Small intestine (tissue), 7 donors: Measurements from ENCODE around the gene ZNF892. TPM values are rescaled to one million over a fixed set of nuclear protein-coding genes. Genes with fewer than 3 reads are reported as not detected.
"Not testable (repeated sequence)": the region's sequence is repeated elsewhere in the genome, so short reads cannot be mapped to it uniquely, and the experiment has no call there.

Source experiments
- DNase-seq, 2 donors: peaks; one replicate each; pipeline versions ENCODE4 v3.0.0 to v3.0.0-alpha.2; 2013
- FAIRE-seq: peaks from 2 replicates; lab custom pipeline; 2012; peaks lifted over from hg19 to GRCh38; lab: Jason Lieb, UNC
- H3K27ac ChIP-seq, 3 donors: one replicate each; pipeline ENCODE4 v1.5.1; 2013; ENCODE audit warnings: low read length in 2 of 3, mild to moderate bottlenecking in 2 of 3, control low read depth in 1 of 3, inconsistent platforms in 1 of 3, low read depth in 1 of 3, moderate library complexity in 1 of 3
- H3K27me3 ChIP-seq, 3 donors: one replicate each; pipeline ENCODE4 v1.6.1; 2013; ENCODE audit warnings: low read length in 3 of 3, inconsistent platforms in 1 of 3; ENCODE audit not compliant: control insufficient read depth in 3 of 3, insufficient read depth in 3 of 3
- H3K36me3 ChIP-seq, 3 donors: one replicate each; pipeline ENCODE4 v1.6.1; 2013; ENCODE audit warnings: low read length in 3 of 3, inconsistent platforms in 1 of 3, low read depth in 1 of 3, mild to moderate bottlenecking in 1 of 3, moderate library complexity in 1 of 3; ENCODE audit not compliant: control insufficient read depth in 3 of 3, insufficient read depth in 2 of 3
- H3K4me1 ChIP-seq, 3 donors: one replicate each; pipeline ENCODE4 v1.6.1; 2013; ENCODE audit warnings: low read length in 2 of 3, inconsistent platforms in 1 of 3, low read depth in 1 of 3, mild to moderate bottlenecking in 1 of 3, moderate library complexity in 1 of 3; ENCODE audit not compliant: control insufficient read depth in 3 of 3, insufficient read depth in 2 of 3
- H3K4me3 ChIP-seq, 3 donors: one replicate each; pipeline ENCODE4 v1.5.1; 2013; ENCODE audit warnings: low read length in 3 of 3, control low read depth in 1 of 3, inconsistent platforms in 1 of 3, low read depth in 1 of 3, mild to moderate bottlenecking in 1 of 3, moderate library complexity in 1 of 3
- H3K9me3 ChIP-seq, 2 donors: one replicate each; pipeline ENCODE4 v1.6.1; 2013; ENCODE audit warnings: low read depth in 1 of 2, low read length in 1 of 2; ENCODE audit not compliant: control insufficient read depth in 2 of 2, insufficient read depth in 1 of 2
- WGBS, 3 donors: extraction: QIAGEN DNeasy Blood & Tissue Kit; methylation state at CpG; one replicate each; pipeline ENCODE4 v1.1.7; 2013; 5-methylcytosine and 5-hydroxymethylcytosine counted together
- polyA plus RNA-seq, 4 donors: library from polyadenylated mRNA; stranded (reverse) in 3 of 4; unstranded in 1 of 4; fragments of 200-250 nt in 3 of 4; fragments of 120-200 nt in 1 of 4; gene quantifications; one replicate each; pipeline versions ENCODE4 v1.2.1 to v1.2.3, GENCODE V29; 2013
- donor health status: healthy with polysubstance abuse.
- donor health status: control.
- donor health status: control.
- donor health status: Bipolar disorder and iron deficiency.
- donor health status: healthy.

Gene ZNF892
- polyA plus RNA-seq, 4 donors: 0.66 to 1.2 TPM; not detected in 2

DNA sequence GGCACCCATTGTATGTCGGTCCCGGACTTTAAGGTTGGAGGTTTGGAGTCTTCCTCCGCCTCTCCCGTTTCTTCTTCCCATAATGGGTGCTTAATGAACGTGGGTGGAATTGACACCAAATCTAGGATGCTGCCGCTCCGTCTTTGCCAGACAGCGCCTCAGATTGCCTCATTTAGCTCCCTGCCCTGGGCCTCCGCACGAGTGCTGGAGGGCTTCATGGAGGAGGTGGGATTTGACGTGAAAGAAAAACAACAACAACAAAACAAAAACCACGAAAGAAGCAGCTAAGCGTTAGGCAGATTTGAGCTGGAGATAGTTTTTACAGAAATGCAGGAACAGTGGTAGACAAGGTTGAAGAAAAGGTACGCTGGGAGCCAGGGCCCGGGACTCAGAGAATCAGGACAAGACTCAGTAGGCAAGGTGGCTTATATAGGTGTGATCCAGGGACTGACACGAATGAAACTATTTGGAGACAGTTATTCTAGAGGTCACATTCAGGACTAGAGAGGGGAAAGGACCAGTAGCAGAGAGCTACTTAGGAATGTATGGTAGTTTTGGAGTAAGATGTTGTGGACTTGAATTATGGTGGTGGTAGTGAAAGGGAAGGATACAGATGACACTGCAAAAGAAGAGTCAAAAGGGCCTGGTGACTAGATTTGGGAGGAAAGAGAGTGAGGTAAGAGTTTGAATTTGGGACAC lies 41.1 kb upstream of the ZNF892 start:
- WGBS, 3 donors: 4 to 8% (median 6%) methylated on average over 16 of the region's 16 CpGs
- peaks cover 0 to 8% (median 6%) of the 10 kb centered on the region in 3 donors for H3K4me1 ChIP-seq
- peak overlapping the region in 2 of 3 donors; percentile 58 to 94 for H3K27ac ChIP-seq
- H3K9me3 ChIP-seq: no peaks in the 10 kb centered on the region
- FAIRE-seq (no peak), DNase-seq (no peak)
- H3K27me3 ChIP-seq: no peaks in the 10 kb centered on the region
- peak overlapping the region; percentile 20 to 85 (median 78) for H3K4me3 ChIP-seq
- no peaks in the 10 kb centered on the region for H3K36me3 ChIP-seq

DNA sequence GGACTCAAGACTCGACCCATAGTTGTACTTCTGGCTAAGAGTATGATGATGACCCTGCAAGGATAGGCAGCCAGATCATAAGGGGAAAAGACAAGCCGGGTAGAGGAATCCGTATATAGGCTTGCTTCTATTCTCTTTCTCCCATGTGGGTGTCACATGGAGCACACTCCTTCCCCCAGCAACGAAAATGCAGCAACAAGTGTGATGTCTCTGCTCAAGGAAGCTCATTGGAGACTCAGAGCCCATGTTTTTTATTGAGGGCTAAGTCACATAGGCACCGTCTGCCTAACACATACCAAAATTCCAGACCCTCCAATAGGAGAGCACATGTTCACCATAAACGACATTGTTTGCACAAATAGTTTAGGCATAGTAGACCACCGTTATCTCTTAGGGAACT lies 35.4 kb upstream of the ZNF892 start:
- no peak for FAIRE-seq
- Histone ChIP-seq H3K27ac (no peak overlapping the region), H3K4me3 (no peak overlapping the region), H3K27me3 (no peaks in the 10 kb centered on the region), H3K36me3 (peaks cover 0 to 6% (median 0%) of the 10 kb centered on the region in 3 donors), H3K4me1 (no peaks in the 10 kb centered on the region), H3K9me3 (no peaks in the 10 kb centered on the region)
- 81 to 87% (median 86%) methylated on average over 7 of the region's 7 CpGs for WGBS, 3 donors
- no peak for DNase-seq

GRCh38 chr2:95174031-95174542 lies 33.2 kb upstream of the ZNF892 start:
- Histone ChIP-seq H3K36me3 (peaks cover 2 to 11% (median 3%) of the 10 kb centered on the region in 3 donors), H3K27ac (no peak overlapping the region), H3K4me3 (no peak overlapping the region), H3K4me1 (no peaks in the 10 kb centered on the region), H3K9me3 (no peaks in the 10 kb centered on the region), H3K27me3 (no peaks in the 10 kb centered on the region)
- FAIRE-seq (no peak), DNase-seq (no peak)
- 89 to 95% (median 95%) methylated on average over 2 of the region's 2 CpGs for WGBS, 3 donors

GRCh38 chr2:95179451-95179850 lies 27.9 kb upstream of the ZNF892 start:
- H3K27ac ChIP-seq: no peak overlapping the region
- H3K4me1 ChIP-seq: no peaks in the 10 kb centered on the region
- WGBS, 3 donors: 46 to 75% (median 66%) methylated on average over 7 of the region's 7 CpGs
- peaks cover 0 to 14% of the 10 kb centered on the region in 2 donors for H3K9me3 ChIP-seq
- no peaks in the 10 kb centered on the region for H3K27me3 ChIP-seq
- no peak for FAIRE-seq
- DNase-seq: peak in 1 of 2 donors; percentile 71
- H3K4me3 ChIP-seq: no peak overlapping the region
- H3K36me3 ChIP-seq: peaks cover 7 to 32% (median 15%) of the 10 kb centered on the region in 3 donors

- Histone ChIP-seq H3K27ac (no peak overlapping the region), H3K36me3 (peaks cover 7 to 27% (median 15%) of the 10 kb centered on the region in 3 donors), H3K4me1 (no peaks in the 10 kb centered on the region), H3K4me3 (no peak overlapping the region), H3K27me3 (no peaks in the 10 kb centered on the region), H3K9me3 (peaks cover 0 to 14% of the 10 kb centered on the region in 2 donors)
- no peak for DNase-seq
- WGBS, 3 donors: 98 to 99% (median 98%) methylated on average over 18 of the region's 18 CpGs
- FAIRE-seq: no peak
Observed at GRCh38 chr2:95181774-95182173, 25.5 kb upstream of the ZNF892 start.

- DNase-seq: no peak
- WGBS, 3 donors: 96 to 99% (median 98%) methylated on average over 3 of the region's 3 CpGs
- no peak overlapping the region for H3K27ac ChIP-seq
- peaks cover 0 to 1% (median 0%) of the 10 kb centered on the region in 3 donors for H3K27me3 ChIP-seq
- H3K4me3 ChIP-seq: no peak overlapping the region
- H3K4me1 ChIP-seq: no peaks in the 10 kb centered on the region
- H3K9me3 ChIP-seq: peaks cover 0 to 14% of the 10 kb centered on the region in 2 donors
- no peak for FAIRE-seq
- H3K36me3 ChIP-seq: peaks cover 5 to 15% (median 12%) of the 10 kb centered on the region in 3 donors
Observed at GRCh38 chr2:95185197-95185596, 22.1 kb upstream of the ZNF892 start.

- 78 to 83% (median 82%) methylated on average over 2 of the region's 2 CpGs for WGBS, 3 donors
- FAIRE-seq (no peak), DNase-seq (no peak)
- Histone ChIP-seq H3K27me3 (peaks cover 0 to 4% (median 4%) of the 10 kb centered on the region in 3 donors), H3K27ac (no peak overlapping the region), H3K9me3 (peaks cover 0 to 10% of the 10 kb centered on the region in 2 donors), H3K4me1 (no peaks in the 10 kb centered on the region), H3K36me3 (peaks cover 5 to 11% (median 9%) of the 10 kb centered on the region in 3 donors), H3K4me3 (no peak overlapping the region)
Observed at GRCh38 chr2:95185973-95186372, 21.3 kb upstream of the ZNF892 start.

GRCh38 chr2:95192956-95193355 lies 14.4 kb upstream of the ZNF892 start:
- H3K9me3 ChIP-seq, H3K27ac ChIP-seq, FAIRE-seq, H3K4me3 ChIP-seq, H3K36me3 ChIP-seq, H3K4me1 ChIP-seq: not testable (repeated sequence)
- peak; percentile 18 to 34 for DNase-seq
- 21 to 32% (median 28%) methylated on average over 9 to 15 of the region's 15 CpGs for WGBS, 3 donors
- peaks cover 0 to 11% (median 4%) of the 10 kb centered on the region in 3 donors for H3K27me3 ChIP-seq
